Naive B cell (primary cell): ENCODE results near the gene ACP6. TPM values are rescaled to one million over a fixed set of nuclear protein-coding genes. Genes with fewer than 3 reads are reported as not detected.

Experiments used
- ATAC-seq, 2 donors: fragments of 150-1000 bp; cut with Tn5 transposase; 2 replicates each; pipeline ENCODE4 v1.10.0; 2021; ENCODE audit warnings: low read depth in 2 of 2, mild to moderate bottlenecking in 2 of 2, moderate library complexity in 2 of 2
- DNase-seq: peaks from one replicate; pipeline ENCODE4 v3.0.0; 2022
- H3K27ac Mint-ChIP-seq, 6 donors: one replicate each; pipeline ENCODE4 v1.8.0; 2020 to 2022; ENCODE audit warnings: mild to moderate bottlenecking in 6 of 6, mixed read lengths in 6 of 6, moderate library complexity in 5 of 6, inconsistent platforms in 2 of 6
- H3K27me3 Mint-ChIP-seq, 3 donors: one replicate each; pipeline ENCODE4 v1.8.0; 2021 to 2022; ENCODE audit warnings: mixed read lengths in 3 of 3, mild to moderate bottlenecking in 1 of 3
- H3K36me3 Mint-ChIP-seq, 2 donors: one replicate each; pipeline ENCODE4 v1.8.0; 2020 to 2022; ENCODE audit warnings: mixed read lengths in 2 of 2, inconsistent platforms in 1 of 2, mild to moderate bottlenecking in 1 of 2
- H3K4me1 Mint-ChIP-seq, 3 donors: one replicate each; pipeline ENCODE4 v1.8.0; 2020 to 2022; ENCODE audit warnings: mixed read lengths in 3 of 3, inconsistent platforms in 1 of 3, mild to moderate bottlenecking in 1 of 3, moderate library complexity in 1 of 3
- H3K4me3 Mint-ChIP-seq, 8 donors: one replicate each; pipeline ENCODE4 v1.8.0; 2020 to 2022; ENCODE audit warnings: mild to moderate bottlenecking in 8 of 8, mixed read lengths in 8 of 8, moderate library complexity in 8 of 8, inconsistent platforms in 2 of 8
- H3K9me3 Mint-ChIP-seq, 7 donors: one replicate each; pipeline ENCODE4 v1.8.0; 2020 to 2022; ENCODE audit warnings: mixed read lengths in 7 of 7, mild to moderate bottlenecking in 5 of 7, inconsistent platforms in 2 of 7, moderate library complexity in 1 of 7
- polyA plus RNA-seq, 6 donors: library from polyadenylated mRNA; unstranded; fragments of 300-500 nt; fragmentation: Illumina TruSeq; gene quantifications; one replicate each; pipeline ENCODE4 v1.2.3, GENCODE V29; 2021; ENCODE audit warnings: low read depth in 6 of 6

Gene ACP6
- polyA plus RNA-seq, 6 donors from 2014 or later, result 3.4 to 8.9 (median 5.6) TPM; not detected in 1

GRCh38 chr1:147676311-147677085, 6.2 kb upstream of the ACP6 start:
- peak overlapping the region in 1 of 6 donors; percentile 25 for H3K27ac Mint-ChIP-seq
- peaks cover 0 to 4% of the 10 kb centered on the region in 2 donors for H3K36me3 Mint-ChIP-seq
- ATAC-seq (no peak), DNase-seq (no peak)
- H3K4me1 Mint-ChIP-seq, result no peaks in the 10 kb centered on the region
- H3K4me3 Mint-ChIP-seq, result no peak overlapping the region
- peaks cover 26 to 32% (median 29%) of the 10 kb centered on the region in 3 donors for H3K27me3 Mint-ChIP-seq
- peaks cover 0 to 29% (median 20%) of the 10 kb centered on the region in 7 donors for H3K9me3 Mint-ChIP-seq

- Mint-ChIP-seq H3K27me3 (peaks cover 21 to 32% (median 29%) of the 10 kb centered on the region in 3 donors), H3K9me3 (peaks cover 0 to 20% (median 15%) of the 10 kb centered on the region in 7 donors), H3K4me1 (peaks cover 4 to 15% (median 7%) of the 10 kb centered on the region in 3 donors), H3K4me3 (peak overlapping the region in 1 of 8 donors; percentile 6), H3K36me3 (peaks cover 0 to 4% of the 10 kb centered on the region in 2 donors), H3K27ac (no peak overlapping the region)
- DNase-seq (no peak), ATAC-seq (no peak)
Observed at GRCh38 chr1:147673816-147674215, 3.5 kb upstream of the ACP6 start.

GRCh38 chr1:147673406-147673805, 3.1 kb upstream of the ACP6 start:
- Mint-ChIP-seq H3K9me3 (peaks cover 0 to 18% (median 11%) of the 10 kb centered on the region in 7 donors), H3K27ac (no peak overlapping the region), H3K4me1 (peaks cover 4 to 19% (median 12%) of the 10 kb centered on the region in 3 donors), H3K27me3 (peaks cover 18 to 32% (median 29%) of the 10 kb centered on the region in 3 donors), H3K4me3 (peak overlapping the region in 1 of 8 donors; percentile 6), H3K36me3 (peaks cover 0 to 4% of the 10 kb centered on the region in 2 donors)
- ATAC-seq, result no peak
- no peak for DNase-seq

GRCh38 chr1:147669469-147670318, 630 bp downstream of the ACP6 start:
- H3K27ac Mint-ChIP-seq, result peak overlapping the region in 5 of 6 donors; percentile 6 to 76 (median 51)
- H3K4me3 Mint-ChIP-seq, result peak overlapping the region; percentile 90 to 99 (median 96)
- H3K27me3 Mint-ChIP-seq, result peaks cover 10 to 20% (median 18%) of the 10 kb centered on the region in 3 donors
- H3K4me1 Mint-ChIP-seq, result peaks cover 4 to 20% (median 15%) of the 10 kb centered on the region in 3 donors
- DNase-seq (peak; percentile 1), ATAC-seq (peak; percentile 45 to 51)
- H3K36me3 Mint-ChIP-seq, result no peaks in the 10 kb centered on the region
- no peaks in the 10 kb centered on the region for H3K9me3 Mint-ChIP-seq

- ATAC-seq (no peak), DNase-seq (no peak)
- no peaks in the 10 kb centered on the region for H3K27me3 Mint-ChIP-seq
- peaks cover 0 to 7% (median 0%) of the 10 kb centered on the region in 7 donors for H3K9me3 Mint-ChIP-seq
- H3K36me3 Mint-ChIP-seq, result peaks cover 0 to 5% of the 10 kb centered on the region in 2 donors
- H3K27ac Mint-ChIP-seq, result no peak overlapping the region
- peaks cover 4 to 15% (median 14%) of the 10 kb centered on the region in 3 donors for H3K4me1 Mint-ChIP-seq
- peak overlapping the region in 1 of 8 donors; percentile 25 for H3K4me3 Mint-ChIP-seq
Observed at GRCh38 chr1:147665521-147665920, 4.8 kb downstream of the ACP6 start.

GRCh38 chr1:147664206-147664605, 6.1 kb downstream of the ACP6 start:
- peaks cover 0 to 8% of the 10 kb centered on the region in 2 donors for H3K36me3 Mint-ChIP-seq
- no peak overlapping the region for H3K27ac Mint-ChIP-seq
- peaks cover 1 to 11% (median 8%) of the 10 kb centered on the region in 3 donors for H3K4me1 Mint-ChIP-seq
- no peak overlapping the region for H3K4me3 Mint-ChIP-seq
- H3K27me3 Mint-ChIP-seq, result no peaks in the 10 kb centered on the region
- ATAC-seq, result no peak
- DNase-seq, result no peak
- peaks cover 0 to 7% (median 0%) of the 10 kb centered on the region in 7 donors for H3K9me3 Mint-ChIP-seq

- no peaks in the 10 kb centered on the region for H3K4me1 Mint-ChIP-seq
- ATAC-seq (no peak), DNase-seq (no peak)
- H3K36me3 Mint-ChIP-seq, result peaks cover 0 to 8% of the 10 kb centered on the region in 2 donors
- H3K27me3 Mint-ChIP-seq, result no peaks in the 10 kb centered on the region
- no peak overlapping the region for H3K27ac Mint-ChIP-seq
- H3K4me3 Mint-ChIP-seq, result no peak overlapping the region
- no peaks in the 10 kb centered on the region for H3K9me3 Mint-ChIP-seq
Observed at GRCh38 chr1:147654511-147654910, 15.8 kb downstream of the ACP6 start.

- no peaks in the 10 kb centered on the region for H3K4me1 Mint-ChIP-seq
Observed at GRCh38 chr1:147652306-147652705, 18.0 kb downstream of the ACP6 start.

GRCh38 chr1:147651466-147651865, 18.9 kb downstream of the ACP6 start:
- DNase-seq, result no peak
- Mint-ChIP-seq H3K27me3 (no peaks in the 10 kb centered on the region), H3K9me3 (no peaks in the 10 kb centered on the region), H3K4me3 (no peak overlapping the region), H3K4me1 (no peaks in the 10 kb centered on the region), H3K27ac (no peak overlapping the region), H3K36me3 (peaks cover 0 to 8% of the 10 kb centered on the region in 2 donors)
- ATAC-seq, result no peak

More at GRCh38 chr1:147652306-147652705, 18.0 kb downstream of the ACP6 start:
- Mint-ChIP-seq H3K9me3 (no peaks in the 10 kb centered on the region), H3K4me3 (no peak overlapping the region), H3K27me3 (no peaks in the 10 kb centered on the region), H3K36me3 (peaks cover 0 to 8% of the 10 kb centered on the region in 2 donors), H3K27ac (no peak overlapping the region)
- DNase-seq (no peak), ATAC-seq (no peak)

GRCh38 chr1:147648933-147649332, 21.4 kb downstream of the ACP6 start:
- Mint-ChIP-seq H3K9me3 (no peaks in the 10 kb centered on the region), H3K4me1 (no peaks in the 10 kb centered on the region), H3K36me3 (peaks cover 9 to 16% of the 10 kb centered on the region in 2 donors), H3K27ac (no peak overlapping the region), H3K4me3 (no peak overlapping the region), H3K27me3 (no peaks in the 10 kb centered on the region)
- ATAC-seq (no peak), DNase-seq (no peak)

GRCh38 chr1:147647796-147648633, 22.3 kb downstream of the ACP6 start:
- Mint-ChIP-seq H3K9me3 (no peaks in the 10 kb centered on the region), H3K27me3 (no peaks in the 10 kb centered on the region), H3K4me1 (no peaks in the 10 kb centered on the region), H3K27ac (no peak overlapping the region), H3K4me3 (no peak overlapping the region), H3K36me3 (peaks cover 15 to 17% of the 10 kb centered on the region in 2 donors)
- DNase-seq (no peak), ATAC-seq (no peak)

GRCh38 chr1:147643974-147644373, 26.4 kb downstream of the ACP6 start:
- H3K4me1 Mint-ChIP-seq, result peaks cover 0 to 7% (median 5%) of the 10 kb centered on the region in 3 donors
- ATAC-seq (no peak), DNase-seq (no peak)
- peaks cover 15 to 22% of the 10 kb centered on the region in 2 donors for H3K36me3 Mint-ChIP-seq
- no peak overlapping the region for H3K27ac Mint-ChIP-seq
- no peak overlapping the region for H3K4me3 Mint-ChIP-seq
- H3K9me3 Mint-ChIP-seq, result no peaks in the 10 kb centered on the region
- H3K27me3 Mint-ChIP-seq, result peaks cover 0 to 8% (median 0%) of the 10 kb centered on the region in 3 donors
